GM18858 (cell line): ENCODE data around the gene AP2S1.
"Not testable (repeated sequence)": the region's sequence is repeated elsewhere in the genome, so short reads cannot be mapped to it uniquely, and the experiment has no call there.

Source experiments
- ATAC-seq: cut with Tn5 transposase; IDR thresholded peaks from one replicate; pipeline ENCODE4 v1.9.1; 2021; ENCODE audit not compliant: unreplicated experiment

AP2S1 gene

GRCh38 chr19:46850228-46851203, at the start of gene AP2S1:
Gene AP2S1, minus strand, starts transcription at chr19:46850846. Its CDS starts 80 bp downstream, at chr19:46850766.
- peak; percentile 78 for ATAC-seq

GRCh38 chr19:46900341-46900740, 49.7 kb upstream of the AP2S1 start:
- no peak for ATAC-seq

DNA sequence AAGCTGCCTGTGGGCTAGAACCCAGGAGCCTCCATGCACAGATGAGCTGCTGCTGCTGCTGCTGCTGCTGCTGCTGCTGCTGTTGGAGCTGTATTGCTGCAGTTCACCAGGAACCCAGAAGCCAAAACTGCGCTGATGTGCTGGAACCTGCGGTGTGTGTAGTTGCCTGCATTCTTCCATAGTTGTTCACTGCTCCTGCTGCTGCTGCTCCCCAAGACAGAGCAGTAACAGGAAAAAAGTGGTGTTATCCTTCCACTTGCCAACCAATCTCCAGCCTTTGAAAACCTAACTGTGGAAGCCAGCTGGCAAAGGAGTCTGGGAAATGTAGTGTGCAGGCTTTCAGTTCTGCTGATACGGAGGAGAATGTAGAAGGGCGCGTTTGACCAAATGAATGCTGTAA, 48.1 kb upstream of the AP2S1 start:
- ATAC-seq = no peak

GRCh38 chr19:46896076-46896794, 45.6 kb upstream of the AP2S1 start:
- no peak for ATAC-seq

- ATAC-seq = no peak
These were observed 41.9 kb upstream of the AP2S1 start for GRCh38 chr19:46892252-46893179.

DNA sequence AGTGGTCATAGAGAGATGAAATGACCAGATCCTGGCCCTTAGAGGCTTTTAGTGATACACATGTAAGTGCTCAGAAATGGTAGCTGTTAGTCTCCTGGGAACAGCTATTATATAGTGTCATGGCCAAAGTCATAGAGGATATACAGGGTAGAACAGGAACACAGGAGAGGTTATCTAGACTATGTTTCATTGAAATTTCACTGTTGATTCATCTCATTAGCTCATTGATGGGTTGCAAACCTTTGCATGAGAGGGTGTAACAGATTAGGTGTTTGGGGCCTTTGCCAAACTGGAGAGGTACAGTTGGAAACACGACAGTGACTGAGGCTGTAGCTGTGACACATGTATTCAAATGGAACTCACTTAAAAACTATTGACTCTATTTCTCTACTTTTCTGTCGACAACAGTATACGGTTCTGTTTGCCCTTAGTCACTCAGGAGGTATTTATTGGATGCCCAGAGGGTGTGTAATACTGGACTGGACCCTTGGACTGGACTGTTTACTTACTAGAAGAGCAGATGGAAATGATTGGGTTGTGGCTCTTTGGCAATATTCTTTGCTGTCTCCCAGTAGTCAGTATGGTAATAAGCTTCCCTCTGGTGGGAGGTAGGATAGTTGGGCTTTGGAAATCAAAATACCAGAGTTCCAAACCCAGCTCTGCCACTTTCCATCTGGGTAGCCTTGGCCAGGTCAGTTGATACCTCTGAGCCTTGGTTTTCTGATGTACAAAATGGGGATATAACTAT, 40.0 kb upstream of the AP2S1 start:
- no peak for ATAC-seq

DNA sequence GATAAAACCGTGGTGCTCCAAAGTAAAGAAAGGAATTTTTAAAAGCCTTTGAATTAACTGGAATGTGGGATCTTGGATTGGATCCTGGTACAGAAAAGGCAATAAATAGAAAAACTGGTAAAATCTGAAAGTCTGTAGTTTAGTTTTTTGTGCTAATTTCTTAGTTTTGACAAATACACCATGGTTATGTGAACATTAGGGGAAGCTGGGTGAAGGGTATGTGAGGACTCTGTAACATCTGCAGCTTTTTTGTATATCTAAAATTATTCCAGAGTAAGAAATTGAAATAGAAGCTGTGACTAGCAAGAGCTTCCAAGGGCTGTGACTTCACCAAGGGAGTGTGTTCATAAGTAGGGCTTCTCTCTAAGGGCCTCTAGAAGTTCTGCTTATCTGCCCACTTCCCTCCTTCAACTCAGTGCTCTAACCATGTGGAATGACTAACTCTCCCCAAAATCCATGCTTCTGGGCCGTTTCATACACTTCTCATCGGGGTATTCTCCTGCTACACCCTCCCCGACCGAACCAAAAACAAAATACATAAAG, 36.7 kb upstream of the AP2S1 start:
- no peak for ATAC-seq

DNA sequence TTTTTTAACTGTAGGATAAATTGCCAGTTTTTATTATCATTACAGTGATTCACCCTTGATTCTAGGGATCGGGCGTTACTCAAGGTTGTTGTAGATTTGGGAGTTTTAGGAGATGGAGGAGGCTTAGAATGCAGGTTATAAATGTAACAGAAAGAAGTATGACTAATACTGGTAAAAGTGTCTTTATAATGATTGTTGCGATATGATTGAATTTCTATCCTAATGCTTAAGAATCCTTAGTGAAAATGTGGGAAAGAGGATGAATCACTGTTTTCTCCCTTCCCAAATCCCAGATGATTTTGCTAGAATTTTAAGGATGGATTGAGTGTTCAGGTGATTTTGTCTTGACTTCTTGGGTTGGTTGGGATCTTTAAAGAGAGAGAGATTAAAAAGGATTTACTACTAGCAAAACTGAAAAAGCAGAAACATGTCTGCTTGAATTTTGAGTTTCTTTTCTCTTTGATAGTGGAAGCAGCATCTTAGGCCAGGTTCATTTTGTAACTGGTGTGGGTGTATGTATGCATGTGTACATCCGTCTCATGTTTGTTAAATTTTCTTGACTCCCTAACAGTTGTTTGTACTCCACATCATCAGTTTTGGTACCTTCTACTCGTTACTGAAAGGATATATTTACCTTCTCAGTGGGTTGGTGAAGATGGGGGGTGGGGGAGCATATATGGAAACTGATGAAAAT, 36.0 kb upstream of the AP2S1 start:
- no peak for ATAC-seq

GRCh38 chr19:46885411-46885810, 34.8 kb upstream of the AP2S1 start:
- ATAC-seq = no peak

- not testable (repeated sequence) for ATAC-seq
These were observed 32.1 kb upstream of the AP2S1 start for GRCh38 chr19:46882751-46883150.

DNA sequence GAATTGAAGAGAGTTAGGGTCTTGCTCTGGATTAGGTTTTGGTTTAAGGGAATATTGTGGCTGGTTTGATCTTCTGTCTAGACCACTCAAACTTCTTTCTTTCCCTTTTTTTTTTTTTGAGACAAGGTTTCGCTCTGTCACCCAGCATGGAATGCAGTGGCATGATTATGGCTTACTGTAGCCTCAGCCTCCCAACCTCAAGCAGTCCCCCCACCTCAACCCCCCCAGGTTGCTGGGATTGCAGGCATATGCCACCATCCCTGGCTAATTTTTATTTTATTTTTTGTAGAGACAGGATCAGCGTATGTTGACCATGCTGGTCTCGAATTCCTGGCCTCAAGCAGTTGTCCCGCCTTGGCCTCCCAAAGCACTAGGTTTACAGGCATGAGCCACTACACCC, 31.4 kb upstream of the AP2S1 start:
- no peak for ATAC-seq

- no peak for ATAC-seq
These were observed 30.4 kb upstream of the AP2S1 start for GRCh38 chr19:46881092-46881491.

GRCh38 chr19:46880431-46880830, 29.8 kb upstream of the AP2S1 start:
- ATAC-seq = no peak

DNA sequence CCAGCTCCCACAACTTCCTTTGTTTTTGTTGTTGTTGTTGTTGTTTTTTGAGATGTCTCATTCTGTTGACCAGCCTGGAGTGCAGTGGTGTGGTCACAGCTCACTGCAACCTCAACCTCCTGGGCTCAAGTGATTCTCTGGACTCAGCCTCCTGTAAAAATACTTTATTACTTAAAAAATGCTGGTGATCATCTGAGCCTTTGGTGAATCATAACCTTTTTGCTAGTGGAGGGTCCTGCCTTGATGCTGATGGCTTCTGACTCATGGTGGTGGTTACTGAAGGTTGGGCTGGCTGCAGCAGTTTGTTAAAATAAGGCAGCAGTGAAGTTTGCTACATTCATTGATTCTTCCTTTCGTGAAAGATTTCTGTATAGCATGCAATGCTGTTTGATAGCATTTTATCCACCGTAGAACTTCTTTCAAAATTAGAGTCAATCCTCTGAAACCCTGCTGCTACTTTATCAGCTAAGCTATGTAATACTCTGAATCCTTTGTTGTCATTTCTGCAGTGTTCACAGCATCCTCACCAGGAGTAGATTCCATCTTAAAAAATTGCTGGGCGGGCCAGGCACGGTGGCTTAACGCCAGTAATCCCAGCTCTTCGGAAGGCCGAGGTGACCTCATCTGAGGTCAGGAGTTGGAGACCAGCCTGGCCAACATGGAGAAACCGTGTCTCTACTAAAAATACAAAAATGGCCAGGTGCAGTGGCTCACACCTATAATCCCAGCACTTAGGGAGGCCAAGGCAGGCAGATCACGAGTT, 28.1 kb upstream of the AP2S1 start:
- ATAC-seq = no peak

- no peak for ATAC-seq
These were observed 25.0 kb upstream of the AP2S1 start for GRCh38 chr19:46875657-46876056.

DNA sequence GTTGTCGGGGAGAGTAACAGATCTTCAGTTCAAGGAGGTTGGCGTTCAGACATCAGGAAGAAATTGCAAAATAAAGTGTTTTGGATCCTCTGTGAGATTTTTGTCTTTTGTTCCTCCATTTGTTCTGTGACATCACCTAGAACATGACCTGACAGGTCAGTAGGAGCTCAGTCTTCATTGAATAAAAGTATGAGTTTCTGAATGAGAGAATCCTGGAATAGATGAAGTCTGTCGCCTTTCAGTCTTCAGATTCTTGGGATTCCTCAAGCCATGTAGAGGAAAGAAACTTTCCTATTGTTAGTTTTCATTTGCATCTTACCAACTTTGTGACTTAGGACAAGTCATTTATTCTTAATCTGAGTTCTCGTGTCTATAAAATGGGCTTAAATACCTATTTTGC, 24.6 kb upstream of the AP2S1 start:
- no peak for ATAC-seq

DNA sequence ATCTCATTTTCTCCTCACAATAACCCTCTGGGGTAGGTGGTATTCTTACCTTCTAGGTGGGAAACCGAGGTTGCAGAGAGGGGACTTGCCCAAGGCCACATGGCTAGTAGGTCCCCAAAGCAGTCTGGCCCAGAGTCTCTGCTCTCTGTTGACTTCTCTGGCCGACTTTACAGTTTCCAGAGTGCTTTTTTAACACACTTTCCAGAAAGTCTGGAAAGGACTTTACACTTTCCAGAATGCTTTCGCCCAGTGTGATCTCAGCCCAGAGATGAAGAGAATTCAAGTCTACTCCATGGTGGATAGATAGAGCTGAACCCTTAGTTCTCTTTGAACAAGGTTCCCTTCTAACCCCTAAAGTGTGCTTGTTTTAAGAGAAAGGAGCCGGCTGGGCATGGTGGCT, 22.3 kb upstream of the AP2S1 start:
- no peak for ATAC-seq

DNA sequence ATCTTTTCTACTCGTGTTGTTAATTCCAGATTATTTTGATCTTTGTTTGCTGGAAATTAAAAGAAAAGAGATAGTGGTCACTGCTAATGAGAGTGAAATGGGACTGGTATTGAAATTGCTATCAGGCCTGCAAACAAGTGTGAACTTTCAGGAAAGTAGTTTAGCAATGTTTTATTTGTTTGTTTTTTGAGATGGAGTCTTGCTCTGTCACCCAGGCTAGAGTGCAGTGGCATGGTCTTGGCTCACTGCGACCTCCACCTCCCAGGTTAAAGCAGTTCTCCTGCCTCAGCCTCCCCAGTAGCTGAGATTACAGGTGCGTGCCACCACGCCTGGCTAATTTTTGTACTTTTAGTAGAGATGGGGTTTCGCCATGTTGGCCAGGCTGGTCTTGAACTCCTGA, 20.5 kb upstream of the AP2S1 start:
- ATAC-seq = not testable (repeated sequence)
